Effector memory CD4-positive, alpha-beta T cell (primary cell): Measurements from ENCODE around the gene ADD3.

ENCODE experiments used
- DNase-seq, 3 donors: peaks; one replicate each; pipeline ENCODE4 v3.0.0-alpha.2; 2020
- H3K27ac ChIP-seq: 2 replicates; pipeline ENCODE4 v1.7.0; 2013; ENCODE audit warnings: mild to moderate bottlenecking, low read length, moderate library complexity; ENCODE audit not compliant: insufficient read depth, poor library complexity, severe bottlenecking
- H3K27me3 ChIP-seq: replicated peaks from 2 replicates; pipeline ENCODE4 v1.7.0; 2013; ENCODE audit warnings: mild to moderate bottlenecking, low read length; ENCODE audit not compliant: insufficient read depth, control insufficient read depth, poor library complexity, severe bottlenecking
- H3K36me3 ChIP-seq: 2 replicates; pipeline ENCODE4 v1.7.0; 2013; ENCODE audit warnings: mild to moderate bottlenecking, low read length, moderate library complexity; ENCODE audit not compliant: control insufficient read depth, insufficient read depth
- H3K4me1 ChIP-seq: 2 replicates; pipeline ENCODE4 v1.7.0; 2013; ENCODE audit warnings: low read length, mild to moderate bottlenecking; ENCODE audit not compliant: control insufficient read depth, insufficient read depth, poor library complexity, severe bottlenecking
- H3K4me3 ChIP-seq: 2 replicates; pipeline ENCODE4 v1.7.0; 2013; ENCODE audit warnings: low read length, low read depth, mild to moderate bottlenecking; ENCODE audit not compliant: insufficient read depth, poor library complexity, severe bottlenecking
- H3K9me3 ChIP-seq: 2 replicates; pipeline ENCODE4 v1.7.0; 2013; ENCODE audit warnings: mild to moderate bottlenecking, low read length, moderate library complexity; ENCODE audit not compliant: control insufficient read depth

The ADD3 gene

DNA sequence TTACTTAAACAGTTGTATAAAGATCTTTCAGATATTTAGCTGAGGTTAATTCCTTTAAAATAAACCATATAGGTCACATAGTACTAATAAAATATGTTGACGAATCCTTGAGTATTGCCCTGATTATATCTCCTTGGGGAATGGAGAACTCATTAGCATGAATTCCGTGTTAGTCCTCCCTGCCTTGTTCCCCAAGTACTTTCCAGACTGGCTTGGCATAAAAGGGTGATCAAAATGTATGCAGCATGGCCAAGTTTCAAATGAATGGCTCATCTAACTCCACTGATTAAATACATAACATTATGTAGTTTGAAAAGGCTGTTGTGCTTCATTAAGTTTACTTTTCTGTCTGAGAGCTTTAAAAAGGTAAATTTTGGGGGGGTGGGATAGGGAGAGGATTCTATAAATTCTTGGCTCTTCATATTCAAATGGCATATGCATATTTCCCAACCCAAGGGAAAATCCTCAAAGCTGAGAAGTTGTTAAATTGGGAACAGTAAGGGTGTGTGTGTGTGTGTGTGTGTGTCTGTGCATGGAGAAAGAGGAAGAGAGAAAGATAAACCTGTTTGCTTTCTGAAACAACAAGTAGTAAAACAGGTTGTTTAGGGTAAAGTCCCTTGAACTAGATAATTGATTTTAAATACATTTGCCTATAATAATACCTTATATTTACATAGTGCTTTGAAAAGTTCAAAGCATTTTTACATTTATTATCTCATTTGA is 4.8 kb upstream of the ADD3 start:
- H3K27ac ChIP-seq: no peak overlapping the region
- no peak for DNase-seq
- no peak overlapping the region for H3K4me3 ChIP-seq
- H3K27me3 ChIP-seq: no peaks in the 10 kb centered on the region
- peaks cover 6% of the 10 kb centered on the region for H3K4me1 ChIP-seq
- H3K36me3 ChIP-seq: no peaks in the 10 kb centered on the region
- H3K9me3 ChIP-seq: no peaks in the 10 kb centered on the region

GRCh38 chr10:110003524-110003885 is 4.3 kb upstream of the ADD3 start:
- DNase-seq: no peak
- Histone ChIP-seq H3K4me1 (peaks cover 6% of the 10 kb centered on the region), H3K27ac (no peak overlapping the region), H3K36me3 (no peaks in the 10 kb centered on the region), H3K4me3 (no peak overlapping the region), H3K27me3 (no peaks in the 10 kb centered on the region), H3K9me3 (no peaks in the 10 kb centered on the region)

DNA sequence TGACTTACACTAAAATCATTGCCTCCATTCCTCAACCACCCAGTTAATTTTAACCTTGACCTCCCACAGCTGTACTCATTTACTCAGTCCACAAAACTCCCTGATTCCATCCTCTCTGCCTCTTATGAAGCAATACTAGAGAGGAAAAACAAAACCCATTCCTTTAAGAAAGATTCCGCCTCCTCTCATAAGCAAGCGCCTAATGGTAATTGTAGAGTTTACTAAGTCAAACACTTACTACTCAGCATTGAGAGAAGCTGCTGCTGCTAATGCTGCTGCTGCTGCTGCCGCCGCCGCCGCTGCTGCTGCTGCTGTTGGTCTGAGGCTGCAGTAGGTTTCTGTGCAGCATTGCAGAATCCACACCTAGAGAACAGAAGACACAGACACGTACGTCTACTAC is 2.1 kb upstream of the ADD3 start:
- Histone ChIP-seq H3K4me3 (no peak overlapping the region), H3K9me3 (no peaks in the 10 kb centered on the region), H3K27me3 (no peaks in the 10 kb centered on the region), H3K4me1 (peaks cover 17% of the 10 kb centered on the region), H3K27ac (no peak overlapping the region), H3K36me3 (no peaks in the 10 kb centered on the region)
- DNase-seq: no peak

GRCh38 chr10:110006358-110007160 is 1.2 kb upstream of the ADD3 start:
- Histone ChIP-seq H3K27me3 (no peaks in the 10 kb centered on the region), H3K27ac (no peak overlapping the region), H3K4me3 (peak overlapping the region; percentile 94), H3K36me3 (no peaks in the 10 kb centered on the region), H3K4me1 (peaks cover 26% of the 10 kb centered on the region), H3K9me3 (no peaks in the 10 kb centered on the region)
- no peak for DNase-seq

- no peaks in the 10 kb centered on the region for H3K9me3 ChIP-seq
- peak overlapping the region; percentile 94 for H3K4me3 ChIP-seq
- DNase-seq: peak in 2 of 3 donors; percentile 3 to 5
Observed at GRCh38 chr10:110007161-110007700, 553 bp upstream of the ADD3 start.

GRCh38 chr10:110008518-110009339 is 945 bp downstream of the ADD3 start:
- Histone ChIP-seq H3K9me3 (no peaks in the 10 kb centered on the region), H3K27me3 (no peaks in the 10 kb centered on the region), H3K36me3 (no peaks in the 10 kb centered on the region), H3K4me3 (peak overlapping the region; percentile 94), H3K4me1 (peaks cover 29% of the 10 kb centered on the region), H3K27ac (peak overlapping the region; percentile 86)
- DNase-seq: peak; percentile 17 to 36 (median 27)

More at GRCh38 chr10:110007161-110007700, 553 bp upstream of the ADD3 start:
- peaks cover 26% of the 10 kb centered on the region for H3K4me1 ChIP-seq
- H3K27me3 ChIP-seq: no peaks in the 10 kb centered on the region
- H3K36me3 ChIP-seq: no peaks in the 10 kb centered on the region
- peak overlapping the region; percentile 86 for H3K27ac ChIP-seq

DNA sequence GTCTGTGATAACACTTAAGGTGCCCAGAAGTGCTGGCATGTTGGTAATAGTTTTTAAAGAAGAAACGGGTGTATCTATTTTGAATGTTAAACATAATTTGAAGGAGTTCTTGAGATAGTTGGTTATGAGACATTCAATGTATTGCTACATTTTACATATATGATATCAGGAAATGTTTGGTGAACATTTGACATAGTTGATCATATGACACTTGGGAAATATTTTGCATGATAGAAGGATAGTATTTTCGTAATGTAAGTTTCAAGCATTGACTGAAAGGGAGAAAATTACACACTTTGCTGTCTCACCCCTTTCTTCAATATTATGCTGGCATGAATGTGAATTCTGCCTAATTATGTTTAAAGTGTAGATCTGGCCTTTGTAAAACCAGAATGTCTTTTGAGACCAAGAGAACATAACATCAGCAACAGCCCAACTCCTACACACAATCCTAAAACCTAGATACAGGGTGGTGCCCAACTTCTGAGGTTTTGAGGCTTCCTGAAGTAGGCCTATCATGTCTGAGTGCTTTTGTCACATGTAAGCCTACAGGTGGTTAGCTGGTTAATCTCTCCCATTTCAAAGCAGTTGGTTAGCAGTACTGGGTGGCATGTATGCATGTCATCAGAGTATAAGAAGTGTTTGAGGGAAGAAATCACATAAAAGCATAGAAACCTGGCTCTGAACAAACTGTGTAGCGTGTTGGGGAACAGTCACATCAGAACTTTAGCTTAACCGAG is 2.1 kb downstream of the ADD3 start:
- H3K4me3 ChIP-seq: peak overlapping the region; percentile 94
- DNase-seq: peak; percentile 34 to 54 (median 38)

GRCh38 chr10:110010486-110011378 is 2.9 kb downstream of the ADD3 start:
- H3K27me3 ChIP-seq: no peaks in the 10 kb centered on the region
- peak overlapping the region; percentile 48 for H3K27ac ChIP-seq
- no peak for DNase-seq
- H3K9me3 ChIP-seq: no peaks in the 10 kb centered on the region
- H3K36me3 ChIP-seq: no peaks in the 10 kb centered on the region
- H3K4me1 ChIP-seq: peaks cover 39% of the 10 kb centered on the region
- H3K4me3 ChIP-seq: peak overlapping the region; percentile 94

More for the DNA sequence above, 2.1 kb downstream of the ADD3 start:
- no peaks in the 10 kb centered on the region for H3K9me3 ChIP-seq
- H3K4me1 ChIP-seq: peaks cover 36% of the 10 kb centered on the region
- peak overlapping the region; percentile 48 for H3K27ac ChIP-seq
- H3K27me3 ChIP-seq: no peaks in the 10 kb centered on the region
- no peaks in the 10 kb centered on the region for H3K36me3 ChIP-seq
